RWPE2 (cell line): ENCODE results near the gene TLE3.
A peak's percentile ranks its signal among the peaks of the same experiment; 100 is the strongest.

Source experiments
- ATAC-seq: fragments of 200-7000 bp; cut with Tn5 transposase; 3 replicates; pipeline ENCODE4 v1.9.1; 2021; ENCODE audit warnings: low read depth
- DNase-seq: peaks from one replicate; pipeline ENCODE4 v3.0.0-alpha.2; 2020; ENCODE audit warnings: low spot score
- H3K27ac ChIP-seq: fragments of 450-650 bp; 2 replicates; pipeline ENCODE4 v1.5.1; 2017; ENCODE audit warnings: mild to moderate bottlenecking; ENCODE audit not compliant: poor library complexity, severe bottlenecking
- H3K27me3 ChIP-seq: fragments of 250-450 bp; sonication (Bioruptor Pico); 2 replicates; pipeline ENCODE4 v1.5.1; 2021; ENCODE audit warnings: mild to moderate bottlenecking, moderate library complexity; ENCODE audit not compliant: insufficient read depth, poor library complexity, severe bottlenecking
- H3K36me3 ChIP-seq: fragments of 250-450 bp; sonication (Bioruptor Pico); 2 replicates; pipeline ENCODE4 v1.5.1; 2020; ENCODE audit warnings: low read depth, mild to moderate bottlenecking, moderate library complexity
- H3K4me1 ChIP-seq: fragments of 250-450 bp; sonication (Bioruptor Pico); 2 replicates; pipeline ENCODE4 v1.5.1; 2021; ENCODE audit warnings: mild to moderate bottlenecking, moderate library complexity; ENCODE audit not compliant: insufficient read depth, poor library complexity, severe bottlenecking
- H3K4me3 ChIP-seq: fragments of 250-450 bp; sonication (Bioruptor Pico); 2 replicates; pipeline ENCODE4 v1.5.1; 2021; ENCODE audit warnings: mild to moderate bottlenecking, moderate library complexity; ENCODE audit not compliant: severe bottlenecking
- H3K9me3 ChIP-seq: fragments of 250-450 bp; sonication (Bioruptor Pico); 2 replicates; pipeline ENCODE4 v1.5.1; 2021; ENCODE audit warnings: mild to moderate bottlenecking, moderate library complexity; ENCODE audit not compliant: severe bottlenecking
- CTCF ChIP-seq: fragments of 450-650 bp; IDR thresholded peaks from one replicate; pipeline ENCODE4 v1.5.1; 2017; ENCODE audit warnings: mild to moderate bottlenecking, moderate library complexity; ENCODE audit not compliant: poor library complexity, severe bottlenecking

TLE3 gene

GRCh38 chr15:70093481-70094319 is 4.0 kb downstream of the TLE3 start:
- Histone ChIP-seq H3K36me3 (peaks cover 55% of the 10 kb centered on the region), H3K9me3 (no peaks in the 10 kb centered on the region), H3K27ac (no peak overlapping the region), H3K4me3 (no peak overlapping the region), H3K4me1 (peaks cover 42% of the 10 kb centered on the region), H3K27me3 (no peaks in the 10 kb centered on the region)
- no peak for TF ChIP-seq CTCF
- ATAC-seq, result no peak
- DNase-seq, result no peak

GRCh38 chr15:70093070-70093469 is 4.6 kb downstream of the TLE3 start:
- no peak overlapping the region for H3K4me3 ChIP-seq
- H3K27me3 ChIP-seq, result no peaks in the 10 kb centered on the region
- DNase-seq (no peak), ATAC-seq (no peak)
- H3K27ac ChIP-seq, result no peak overlapping the region
- no peaks in the 10 kb centered on the region for H3K9me3 ChIP-seq
- H3K4me1 ChIP-seq, result peaks cover 36% of the 10 kb centered on the region
- peaks cover 59% of the 10 kb centered on the region for H3K36me3 ChIP-seq
- TF ChIP-seq CTCF, result no peak

- H3K4me1 ChIP-seq, result peaks cover 35% of the 10 kb centered on the region
- peak overlapping the region; percentile 13 for H3K27ac ChIP-seq
- peaks cover 65% of the 10 kb centered on the region for H3K36me3 ChIP-seq
- H3K27me3 ChIP-seq, result no peaks in the 10 kb centered on the region
- H3K9me3 ChIP-seq, result no peaks in the 10 kb centered on the region
- TF ChIP-seq CTCF, result no peak
- no peak overlapping the region for H3K4me3 ChIP-seq
- DNase-seq, result no peak
- no peak for ATAC-seq
Measured at GRCh38 chr15:70092464-70093027, 5.2 kb downstream of the TLE3 start.

- Histone ChIP-seq H3K36me3 (peaks cover 71% of the 10 kb centered on the region), H3K4me1 (peaks cover 35% of the 10 kb centered on the region), H3K27me3 (no peaks in the 10 kb centered on the region), H3K9me3 (no peaks in the 10 kb centered on the region), H3K4me3 (no peak overlapping the region), H3K27ac (peak overlapping the region; percentile 13)
- DNase-seq (no peak), ATAC-seq (peak; percentile 33)
- no peak for TF ChIP-seq CTCF
Measured at GRCh38 chr15:70091726-70092463, 5.8 kb downstream of the TLE3 start.
